ENCODE results near the gene DENND1A.

DENND1A gene

DNA sequence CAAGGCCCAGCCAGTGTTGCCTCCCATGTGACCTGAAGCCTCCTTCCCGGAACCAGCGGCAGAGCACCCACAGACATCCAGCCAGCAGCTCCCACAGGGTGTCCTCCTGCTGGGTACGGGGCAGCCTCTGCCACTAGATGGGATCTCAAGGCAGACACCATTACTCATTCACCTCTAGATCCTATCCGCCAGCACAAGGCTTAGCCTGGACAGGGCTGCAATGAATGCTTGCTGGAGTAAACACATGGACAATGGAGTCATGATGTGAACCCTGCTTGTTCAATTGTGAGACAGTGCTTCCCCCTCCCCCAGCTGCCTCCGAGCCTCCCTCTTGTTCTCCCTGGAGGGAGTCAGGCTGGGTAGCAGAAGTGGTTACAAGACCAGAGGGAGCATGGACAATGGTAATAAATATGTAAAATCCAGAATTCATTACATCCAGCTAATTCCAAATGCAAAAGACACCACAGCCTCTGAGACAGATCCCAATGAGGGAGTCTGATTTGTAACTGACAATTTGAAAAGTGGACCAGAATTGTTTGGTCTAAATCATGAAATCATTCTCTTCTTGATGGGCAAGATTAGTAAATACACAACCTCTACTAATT, 441.9 kb downstream of the DENND1A start:
- no peak for DNase-seq (ENCODE audit: low read depth)

DNA sequence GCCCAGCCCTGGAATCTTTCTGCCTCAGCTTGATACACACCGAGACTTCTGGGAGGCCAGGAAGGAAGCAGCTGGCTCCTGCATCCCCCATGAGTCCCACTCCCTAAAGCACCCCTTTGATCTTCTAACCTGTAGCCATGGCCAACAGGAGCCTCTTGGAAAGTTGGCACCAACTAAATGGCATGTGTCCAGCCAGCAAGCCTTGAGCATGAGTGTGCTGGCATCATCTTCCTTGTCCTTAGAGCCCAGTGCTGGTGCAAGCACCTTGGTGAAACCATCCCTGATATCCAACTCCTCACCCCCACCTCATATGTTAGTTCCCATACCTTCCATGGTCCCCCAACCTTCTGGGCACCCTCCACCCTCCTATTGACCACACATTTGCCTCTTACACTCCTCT, 443.5 kb downstream of the DENND1A start:
- DNase-seq (ENCODE audit: low read depth): no peak

DNA sequence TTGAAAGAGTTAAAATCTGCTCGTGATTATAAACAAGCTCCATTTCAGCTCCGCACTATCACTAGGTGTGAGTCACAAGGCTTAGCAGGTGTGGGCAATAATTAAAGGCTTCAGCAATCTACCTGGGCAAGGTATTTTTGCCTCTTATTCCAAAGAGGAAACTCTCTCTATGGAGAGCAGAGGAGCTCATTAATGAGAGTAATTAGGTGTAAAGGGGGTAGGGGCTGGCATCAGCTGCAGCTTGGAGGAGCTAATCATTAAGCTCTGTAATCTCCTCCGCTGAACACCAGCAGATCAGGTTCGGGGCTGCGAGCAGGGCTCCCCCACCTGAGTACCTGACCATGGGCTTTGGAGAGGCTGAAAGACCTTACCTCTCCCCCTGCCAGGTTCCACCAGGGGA, 444.7 kb downstream of the DENND1A start:
- DNase-seq (ENCODE audit: low read depth): no peak

DNA sequence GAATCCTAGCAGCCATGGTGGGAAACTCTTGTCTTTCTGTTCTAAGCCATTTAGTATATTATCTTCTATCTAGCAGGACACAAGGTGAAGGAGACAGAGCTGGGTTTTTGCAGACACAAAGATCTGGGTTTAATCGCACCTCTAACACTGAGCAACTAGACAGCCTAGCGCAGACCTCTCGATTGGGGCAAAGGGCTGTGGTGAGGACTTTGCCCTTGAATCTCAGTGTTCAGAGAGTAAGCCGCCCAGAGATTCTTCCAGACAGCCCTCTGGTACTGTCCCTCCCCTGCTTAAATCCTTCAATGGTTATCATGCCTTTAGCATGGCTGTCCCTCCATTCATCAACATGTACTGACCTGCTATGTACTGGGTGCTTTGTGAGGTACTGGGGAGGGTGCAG, 445.8 kb downstream of the DENND1A start:
- DNase-seq (ENCODE audit: low read depth): no peak

DNA sequence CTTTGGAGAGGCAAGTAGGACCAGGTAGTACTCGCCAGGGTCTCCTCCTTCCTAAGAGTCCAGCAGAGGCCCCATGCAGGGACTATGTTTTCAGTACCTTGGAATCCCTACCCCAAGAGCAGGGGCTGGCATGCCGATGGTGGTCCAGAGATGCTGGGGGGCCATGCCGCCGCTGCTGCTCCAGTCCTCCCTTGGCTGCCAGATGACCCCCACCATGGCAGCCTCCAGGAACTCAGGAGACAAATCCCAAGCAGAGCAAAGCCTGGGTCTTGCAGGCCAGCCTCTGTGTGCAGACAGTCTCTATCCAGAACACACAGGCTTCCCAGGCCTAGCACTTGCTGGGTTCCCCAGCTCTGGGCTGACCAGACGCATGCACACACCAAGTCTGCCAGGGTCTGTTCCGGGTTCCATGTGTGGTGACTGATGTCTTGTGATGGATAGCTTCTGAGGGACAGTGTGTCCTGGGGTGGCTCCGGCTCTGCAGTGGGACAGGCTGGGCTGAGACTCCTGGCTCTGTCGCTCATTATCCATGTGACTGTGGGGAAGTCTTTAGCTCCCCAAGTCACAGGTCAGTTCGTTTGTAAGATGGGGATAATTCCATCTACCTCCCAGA, 446.6 kb downstream of the DENND1A start:
- no peak for DNase-seq (ENCODE audit: low read depth)

DNA sequence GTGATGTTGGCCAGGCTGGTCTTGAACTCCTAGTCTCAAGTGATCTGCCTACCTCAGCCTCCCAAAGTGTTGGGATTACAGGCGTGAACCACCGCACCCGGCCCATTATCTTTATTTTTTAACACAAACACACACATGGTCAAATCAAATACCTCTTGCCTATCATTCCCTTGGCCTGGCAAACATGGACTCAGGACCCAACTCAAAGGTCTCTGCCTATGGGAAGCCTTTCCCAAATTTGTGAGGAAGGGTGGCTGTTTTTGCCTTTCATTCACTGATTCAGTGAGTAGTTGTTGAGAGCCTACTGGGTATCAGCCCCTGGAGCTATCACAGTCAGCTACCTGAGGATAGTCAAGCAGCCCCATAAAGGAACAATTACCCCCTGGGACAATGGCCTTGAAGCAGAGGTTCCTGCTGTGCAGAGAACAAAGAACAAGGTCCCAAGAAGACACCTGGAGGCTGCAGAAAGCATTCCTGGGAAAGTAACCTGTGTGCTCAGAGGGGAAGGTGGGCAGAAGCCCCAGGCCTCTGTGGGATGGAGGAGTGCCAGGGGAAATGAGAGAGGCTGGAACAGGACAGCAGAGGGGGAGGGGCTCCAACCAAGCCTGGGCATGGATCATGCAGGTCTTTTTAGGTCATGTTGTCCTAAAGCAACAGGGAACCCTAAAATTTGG, 447.5 kb downstream of the DENND1A start:
- DNase-seq (ENCODE audit: low read depth): no peak

DNA sequence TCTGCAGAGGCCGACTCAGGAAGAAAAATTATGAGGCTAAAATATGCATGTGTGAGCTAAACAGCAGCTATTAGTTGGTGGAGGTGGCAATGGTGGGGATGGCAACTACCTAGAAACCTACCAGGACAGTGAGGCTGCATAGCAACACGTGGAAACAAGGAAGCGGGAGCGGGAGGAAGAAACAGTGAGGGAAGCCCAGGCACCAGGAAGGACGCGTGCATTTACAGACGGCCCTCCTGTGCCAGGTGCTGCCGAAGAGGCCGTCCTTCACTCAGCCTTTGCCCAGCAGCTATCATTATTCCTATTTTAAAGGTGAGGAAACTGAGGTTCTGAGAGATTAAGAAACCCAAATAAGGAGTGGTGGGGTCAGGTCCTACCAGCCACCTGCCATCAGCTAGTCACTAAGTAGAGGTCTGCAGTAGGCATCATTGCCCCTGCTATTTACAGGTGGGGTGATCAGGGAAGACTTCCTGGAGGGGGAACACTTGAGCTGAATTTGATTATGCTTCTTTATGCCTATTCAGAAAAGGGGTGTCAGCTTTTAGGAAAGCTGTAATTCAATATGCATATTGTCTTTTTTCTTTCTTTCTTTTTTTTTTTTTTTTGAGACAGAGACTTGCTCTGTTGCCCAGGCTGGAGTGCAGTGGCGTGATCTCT, 448.6 kb downstream of the DENND1A start:
- no peak for DNase-seq (ENCODE audit: low read depth)

DNA sequence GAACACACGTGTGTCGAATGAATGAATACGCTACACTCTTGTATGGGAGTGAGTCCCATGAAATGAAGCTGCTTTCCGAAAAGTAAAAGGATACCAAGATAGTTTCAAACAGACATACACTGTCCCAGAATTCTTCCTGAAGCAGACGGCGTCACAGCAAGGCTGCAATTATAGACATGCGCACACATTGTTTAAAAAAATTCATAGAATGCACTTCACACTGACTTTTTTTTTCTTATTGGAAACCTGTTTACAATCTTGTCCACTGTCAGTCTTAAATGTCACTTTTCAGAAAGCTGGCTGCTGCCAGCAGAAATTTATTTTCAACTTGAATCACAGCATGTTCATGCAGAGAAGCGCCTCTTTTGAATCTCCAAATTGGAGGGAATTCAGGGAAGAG, 449.1 kb downstream of the DENND1A start:
- DNase-seq (ENCODE audit: low read depth): no peak

DNA sequence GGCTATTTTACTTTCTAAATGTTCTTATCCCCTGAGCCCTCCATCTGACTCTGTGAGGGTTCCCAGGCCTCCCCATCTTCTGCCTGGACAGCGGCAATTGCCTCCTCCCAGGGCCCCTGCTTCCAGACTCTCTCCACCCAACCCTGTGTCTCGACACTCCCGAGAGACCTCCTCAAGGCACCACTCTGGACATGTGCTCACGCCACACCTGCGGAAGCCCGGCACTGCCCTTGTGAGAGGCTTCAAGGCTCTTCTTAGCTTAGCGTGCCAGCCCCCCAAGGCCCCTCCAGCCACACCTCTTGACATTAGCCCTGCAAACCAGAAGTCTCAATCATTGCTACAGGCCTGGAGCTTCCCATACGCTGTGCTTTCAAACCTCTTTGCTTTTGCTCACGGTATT, 449.8 kb downstream of the DENND1A start:
- DNase-seq (ENCODE audit: low read depth): no peak

DNA sequence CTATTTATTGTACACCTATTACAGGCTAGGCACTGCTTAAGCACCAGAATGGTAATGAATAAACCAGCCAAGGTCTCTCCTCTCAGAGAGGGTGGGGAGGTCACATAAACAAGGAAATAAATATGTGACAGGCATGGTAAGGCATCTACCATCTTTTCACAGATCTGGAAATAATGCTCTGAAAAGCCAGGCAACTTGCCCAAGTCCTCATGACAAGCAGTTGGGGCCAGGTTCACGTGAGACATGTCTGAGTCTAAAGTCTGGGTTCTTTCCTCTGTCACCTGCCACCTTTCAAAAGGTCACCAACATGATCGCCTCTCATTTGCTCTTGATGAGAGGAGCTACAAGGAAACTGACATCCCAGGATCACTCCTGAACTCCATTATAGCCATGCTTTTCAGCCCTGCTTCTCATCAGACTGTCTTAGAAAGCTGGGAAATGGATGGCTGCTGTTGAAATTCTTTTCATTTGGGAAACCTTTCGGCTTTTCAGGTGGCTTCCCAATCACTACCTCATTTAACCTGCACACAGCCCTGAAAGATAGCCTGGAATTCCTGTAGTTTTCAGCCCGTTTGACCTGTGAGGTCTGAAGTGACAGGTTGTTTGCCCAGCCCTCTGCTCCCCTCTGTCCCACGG, 450.8 kb downstream of the DENND1A start:
- DNase-seq (ENCODE audit: low read depth): no peak

DNA sequence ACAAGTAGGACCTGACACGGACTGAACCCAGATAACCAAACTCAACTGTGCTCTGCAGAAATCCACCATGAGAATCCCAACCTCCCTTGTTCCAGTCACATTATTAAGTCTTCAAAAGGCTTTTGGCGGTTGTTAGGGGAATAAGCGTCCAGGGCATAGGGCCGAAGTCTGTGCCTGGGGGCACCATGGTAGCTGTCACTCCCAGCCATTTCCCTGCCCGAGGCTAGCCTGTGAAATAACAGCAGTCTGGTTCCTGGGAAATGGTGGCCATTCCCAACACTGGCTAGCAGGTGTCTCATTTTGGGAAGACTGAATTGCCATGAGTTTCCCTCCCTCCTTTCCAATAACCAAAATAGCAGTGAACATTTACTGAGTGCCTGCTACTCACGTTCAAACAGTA, 451.8 kb downstream of the DENND1A start:
- no peak for DNase-seq (ENCODE audit: low read depth)

DNA sequence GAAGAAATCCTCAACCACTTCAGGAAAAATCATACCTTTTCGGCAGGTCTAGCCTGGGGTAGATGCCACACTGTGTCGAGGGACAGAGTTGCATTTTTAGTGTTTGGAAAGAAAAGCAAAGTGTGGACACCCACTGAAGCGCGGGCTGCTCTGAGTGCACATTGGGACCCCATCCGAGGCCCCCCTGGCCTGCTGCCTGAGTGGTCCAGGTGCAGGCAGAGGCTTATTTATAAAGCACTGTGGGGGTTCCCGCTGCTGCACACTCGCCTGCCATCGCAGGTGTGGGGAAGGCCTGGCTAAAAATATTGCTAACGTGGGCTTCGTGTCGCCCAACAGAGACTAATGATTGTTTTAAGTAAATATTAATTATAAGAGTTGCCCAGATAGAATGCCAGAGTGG, 454.5 kb downstream of the DENND1A start:
- no peak for DNase-seq (ENCODE audit: low read depth)

DNA sequence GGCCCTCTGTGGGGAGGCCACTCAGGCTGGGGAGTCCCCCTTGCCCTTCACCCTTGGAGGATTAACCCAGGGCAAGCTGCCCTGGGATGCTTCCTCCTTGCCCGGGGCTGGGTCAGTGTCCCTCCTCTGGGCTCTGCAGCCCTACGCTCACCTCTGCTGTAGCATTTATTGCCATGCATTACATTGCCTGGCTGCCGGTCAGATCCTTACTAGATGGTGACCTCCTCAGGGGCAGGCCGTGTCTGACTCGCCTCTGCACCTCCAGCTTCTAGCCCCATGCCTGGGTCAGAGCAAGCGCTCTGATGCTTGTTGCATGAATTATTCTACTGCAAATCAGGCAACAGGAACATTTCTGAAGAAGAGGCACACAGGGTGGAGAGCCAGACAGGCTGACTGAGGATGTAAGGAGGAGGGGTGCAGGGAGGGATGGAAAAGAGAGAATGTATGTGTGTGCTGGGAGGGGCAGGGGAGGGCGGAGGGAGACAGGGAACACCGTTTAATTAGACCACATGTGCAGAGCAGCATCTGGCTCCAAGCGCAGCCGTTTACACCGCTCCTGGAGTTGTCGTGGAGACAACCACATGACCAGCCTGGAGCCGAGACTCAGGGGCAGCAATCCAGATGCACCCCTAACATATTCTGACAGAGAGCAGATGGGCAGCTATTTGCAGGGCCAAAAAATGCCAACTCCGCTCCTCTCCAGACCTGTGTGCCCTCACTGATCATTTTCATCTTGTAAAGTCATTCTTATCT, 456.9 kb downstream of the DENND1A start:
- no peak for DNase-seq (ENCODE audit: low read depth)

DNA sequence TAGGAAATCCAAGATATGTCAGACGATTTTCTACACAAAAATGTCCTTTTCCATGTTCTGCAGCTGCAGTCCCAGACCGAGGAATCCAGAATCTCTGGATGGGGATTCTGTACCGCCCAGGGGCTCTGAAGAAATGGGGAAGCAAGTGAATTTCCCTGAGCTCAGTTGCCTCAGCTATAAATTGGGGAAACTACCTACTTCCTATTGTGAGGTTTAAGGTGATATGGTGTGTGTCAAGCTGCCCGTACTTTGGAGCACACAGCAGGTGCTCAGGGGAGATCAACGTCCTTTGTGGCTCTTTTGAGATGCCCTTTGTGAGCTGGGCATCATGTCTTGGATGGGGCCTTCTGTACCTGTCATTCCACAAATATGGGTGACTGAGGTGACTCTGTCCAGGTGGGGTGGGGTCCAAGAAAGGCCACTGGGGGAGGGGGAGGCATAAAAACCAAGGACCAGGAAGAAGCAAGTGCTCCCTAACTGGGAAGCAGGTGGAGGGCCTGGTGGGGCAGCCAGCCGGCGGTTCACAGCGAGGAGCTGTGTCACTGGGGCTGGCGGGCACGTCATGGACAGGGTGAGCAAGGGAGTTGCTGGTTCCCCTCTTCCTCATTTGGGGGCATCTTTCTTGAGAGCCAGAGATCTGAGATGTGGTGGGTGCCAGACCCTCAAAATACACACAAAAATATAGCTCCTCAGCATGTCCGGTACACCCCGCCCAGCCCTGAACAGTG, 457.9 kb downstream of the DENND1A start:
- no peak for DNase-seq (ENCODE audit: low read depth)

DNA sequence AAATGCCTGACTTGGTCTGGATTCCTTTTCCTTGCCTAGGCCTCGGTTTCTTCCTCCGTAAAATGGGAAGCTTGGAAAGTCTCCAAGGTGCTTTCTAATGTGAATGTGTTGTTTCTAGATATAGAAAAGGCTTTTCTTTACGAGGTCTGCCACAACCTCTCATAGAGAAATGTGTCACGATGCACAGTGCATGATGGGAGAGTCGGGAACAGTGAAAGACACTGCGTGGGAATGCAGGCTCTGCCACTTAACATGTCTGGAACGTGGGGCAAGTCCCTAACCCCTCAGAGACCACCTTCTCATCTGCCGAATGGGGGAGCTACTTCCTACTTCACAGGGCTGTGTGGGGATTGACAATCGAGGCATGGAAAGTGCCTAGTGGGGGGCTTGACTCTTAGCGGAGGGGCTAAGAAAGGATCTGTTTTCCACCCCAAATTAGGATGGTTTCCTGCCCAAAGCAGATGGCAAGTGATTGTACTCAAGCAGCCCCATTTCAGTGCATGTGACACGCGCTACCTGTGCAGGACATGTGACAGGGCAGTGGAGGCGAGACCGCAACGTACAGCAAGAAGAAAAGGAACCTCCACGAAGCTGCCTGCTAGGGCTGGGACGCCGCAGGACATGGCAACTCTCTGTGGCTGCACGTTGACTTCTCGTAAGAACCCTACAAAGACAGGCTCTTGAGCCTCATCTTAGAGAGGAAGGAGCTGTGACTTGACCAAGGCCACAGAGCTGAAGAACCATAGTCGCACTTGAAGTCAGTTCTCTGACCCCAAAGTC, 458.7 kb downstream of the DENND1A start:
- DNase-seq (ENCODE audit: low read depth): no peak

DNA sequence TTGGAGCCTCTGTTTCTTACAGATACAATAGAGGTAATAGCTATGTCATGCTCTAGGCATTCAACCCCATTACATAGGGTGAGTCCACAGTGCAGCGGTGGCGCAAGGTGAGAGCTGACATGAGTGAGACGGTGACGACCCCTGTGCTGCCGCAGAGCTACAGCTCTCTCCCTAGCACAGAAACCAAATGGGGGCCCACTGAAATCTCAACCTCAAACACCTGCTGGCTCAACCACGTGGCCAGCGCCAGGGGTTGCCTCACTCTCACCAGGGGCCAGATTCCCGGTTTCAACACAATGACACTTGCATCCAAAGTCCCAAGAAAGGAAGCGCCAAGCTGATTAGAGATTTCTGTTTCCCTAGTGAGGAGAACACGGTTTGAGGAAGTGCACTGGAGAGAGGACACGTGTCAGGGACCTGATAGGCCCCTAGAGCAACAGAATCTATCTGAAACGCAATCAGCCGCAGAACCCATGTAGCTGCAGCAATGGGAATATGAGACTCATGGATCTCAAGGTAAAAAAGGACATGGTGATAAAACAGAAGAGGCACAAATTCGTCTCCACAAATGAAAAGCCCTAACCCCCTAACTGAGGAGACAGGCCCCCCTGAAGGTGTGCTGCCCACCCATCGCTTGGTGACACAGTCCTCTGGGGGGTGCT, 459.7 kb downstream of the DENND1A start:
- DNase-seq (ENCODE audit: low read depth): no peak

DNA sequence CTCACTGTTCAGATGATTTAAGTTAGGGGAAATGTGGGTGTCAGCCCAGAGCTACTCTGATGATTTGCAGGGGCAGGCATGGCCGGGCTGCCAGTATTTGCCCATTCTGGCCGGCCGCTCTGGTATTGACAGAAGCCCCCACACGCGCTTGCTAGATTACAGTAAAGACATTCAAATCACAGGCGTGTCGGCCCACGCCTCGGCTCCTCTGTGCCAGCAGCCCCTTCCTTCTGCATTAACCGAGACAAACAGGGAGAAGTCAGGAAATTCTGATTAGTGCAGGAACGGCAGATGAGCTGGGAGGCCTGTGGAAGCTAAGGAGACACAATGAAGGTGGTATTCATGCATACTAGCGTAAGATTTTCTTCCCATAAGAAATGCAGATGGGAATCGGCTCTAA, 460.6 kb downstream of the DENND1A start:
- no peak for DNase-seq (ENCODE audit: low read depth)

DNA sequence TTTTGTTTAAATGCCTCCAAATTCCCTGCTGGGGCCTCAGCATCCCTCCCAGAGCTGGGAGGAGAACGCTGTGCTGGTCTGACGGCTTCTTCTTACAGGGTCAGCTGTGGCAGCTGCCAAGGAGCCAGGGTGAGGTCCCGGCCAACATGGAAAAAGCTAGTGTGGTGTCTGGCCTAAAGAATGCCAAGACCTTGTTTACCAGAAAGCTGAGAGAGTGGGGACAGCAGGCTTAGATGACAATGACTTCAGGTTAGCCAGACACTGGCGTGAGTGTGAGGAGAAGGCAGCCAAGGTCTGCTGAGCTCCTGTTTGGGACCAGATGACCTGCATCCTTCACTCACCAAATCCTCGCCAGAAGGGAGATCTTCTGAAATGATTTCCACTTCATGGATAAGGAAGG, 461.4 kb downstream of the DENND1A start:
- DNase-seq (ENCODE audit: low read depth): no peak

DNA sequence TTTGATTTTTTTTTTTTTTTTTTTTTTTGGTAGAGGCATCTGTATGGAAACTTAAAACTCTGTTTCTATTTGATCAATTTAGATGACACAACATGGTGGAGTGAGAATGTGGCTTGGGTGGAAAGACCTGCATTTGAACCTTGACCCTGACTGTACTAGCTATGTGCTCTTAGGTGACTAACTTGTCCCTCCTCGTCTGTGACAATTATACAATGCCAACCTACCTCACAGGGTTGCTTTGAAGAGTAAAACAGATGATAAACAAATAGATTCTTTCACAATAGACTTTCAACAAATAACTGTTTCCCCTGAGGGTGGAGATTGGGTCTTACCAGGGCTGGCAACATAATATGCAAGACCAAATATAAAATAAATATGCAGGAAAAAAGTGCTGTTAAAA, 464.6 kb downstream of the DENND1A start:
- DNase-seq (ENCODE audit: low read depth): no peak

DNA sequence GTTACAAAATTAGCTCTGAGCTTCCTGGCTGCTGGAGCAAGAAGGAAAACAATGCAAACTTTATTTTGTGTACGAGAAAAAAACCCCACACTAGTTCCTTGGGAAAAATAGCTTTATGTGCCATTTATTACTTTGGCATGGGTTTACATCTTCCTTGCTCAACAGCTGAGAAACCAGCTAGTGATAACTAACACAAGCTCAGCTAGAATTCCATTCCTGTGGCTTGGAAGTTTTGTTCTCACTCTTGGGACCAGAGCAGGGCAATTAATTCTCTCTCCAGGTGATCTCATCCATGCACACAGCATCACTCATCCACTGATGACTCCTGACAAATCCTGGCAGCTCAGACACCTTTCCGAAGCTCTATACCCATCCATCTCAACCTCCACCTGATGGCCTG, 469.8 kb downstream of the DENND1A start:
- no peak for DNase-seq (ENCODE audit: low read depth)
